ENCODE results near the gene LAP3.

DNA sequence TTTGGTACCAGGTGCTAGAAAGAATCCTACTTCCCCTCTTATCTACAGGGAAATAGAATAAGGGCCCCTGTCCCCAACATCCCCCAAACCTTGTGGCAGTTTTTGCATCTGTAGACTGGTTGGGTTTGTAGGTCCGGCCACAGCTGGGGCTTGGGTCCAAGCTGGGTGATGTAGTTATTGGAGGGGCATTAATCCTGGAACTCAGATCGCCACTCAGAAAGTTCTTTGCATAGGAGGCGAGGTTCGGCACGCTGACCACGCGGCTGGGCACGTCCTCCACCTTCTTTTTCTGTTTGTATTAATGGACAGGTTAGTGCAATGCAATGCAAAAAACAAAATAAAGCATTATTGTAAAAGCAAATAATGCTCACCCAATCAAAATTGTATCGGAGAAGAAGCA lies 56.6 kb downstream of the LAP3 start:
- TF ChIP-seq, protein P1, sequence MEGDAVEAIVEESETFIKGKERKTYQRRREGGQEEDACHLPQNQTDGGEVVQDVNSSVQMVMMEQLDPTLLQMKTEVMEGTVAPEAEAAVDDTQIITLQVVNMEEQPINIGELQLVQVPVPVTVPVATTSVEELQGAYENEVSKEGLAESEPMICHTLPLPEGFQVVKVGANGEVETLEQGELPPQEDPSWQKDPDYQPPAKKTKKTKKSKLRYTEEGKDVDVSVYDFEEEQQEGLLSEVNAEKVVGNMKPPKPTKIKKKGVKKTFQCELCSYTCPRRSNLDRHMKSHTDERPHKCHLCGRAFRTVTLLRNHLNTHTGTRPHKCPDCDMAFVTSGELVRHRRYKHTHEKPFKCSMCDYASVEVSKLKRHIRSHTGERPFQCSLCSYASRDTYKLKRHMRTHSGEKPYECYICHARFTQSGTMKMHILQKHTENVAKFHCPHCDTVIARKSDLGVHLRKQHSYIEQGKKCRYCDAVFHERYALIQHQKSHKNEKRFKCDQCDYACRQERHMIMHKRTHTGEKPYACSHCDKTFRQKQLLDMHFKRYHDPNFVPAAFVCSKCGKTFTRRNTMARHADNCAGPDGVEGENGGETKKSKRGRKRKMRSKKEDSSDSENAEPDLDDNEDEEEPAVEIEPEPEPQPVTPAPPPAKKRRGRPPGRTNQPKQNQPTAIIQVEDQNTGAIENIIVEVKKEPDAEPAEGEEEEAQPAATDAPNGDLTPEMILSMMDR (conservative IDR thresholded peaks at IDR 0.05 in 1 of 2, IDR thresholded peaks at IDR 0.05 in 1 of 2; ENCODE audit: extremely low read depth in 1 of 2, insufficient read depth in 1 of 2, low read depth in 1 of 2, low read length in 2 of 2) = no peak
- no peak for TF ChIP-seq EZH2 (IDR thresholded peaks at IDR 0.05; ENCODE audit: borderline replicate concordance, low read length)

Data from mammary epithelial cell (primary cell).